GM20000 (cell line): ENCODE measurements around the gene CDH8.

Experiments used
- DNase-seq: peaks from one replicate; pipeline ENCODE4 v3.0.0; 2012; ENCODE audit warnings: low spot score
- CTCF ChIP-seq: IDR thresholded peaks from 2 replicates; pipeline ENCODE4 v1.5.1; 2012; ENCODE audit warnings: mild to moderate bottlenecking, control low read depth; ENCODE audit errors: extremely low read depth, missing control alignments

Gene CDH8

DNA sequence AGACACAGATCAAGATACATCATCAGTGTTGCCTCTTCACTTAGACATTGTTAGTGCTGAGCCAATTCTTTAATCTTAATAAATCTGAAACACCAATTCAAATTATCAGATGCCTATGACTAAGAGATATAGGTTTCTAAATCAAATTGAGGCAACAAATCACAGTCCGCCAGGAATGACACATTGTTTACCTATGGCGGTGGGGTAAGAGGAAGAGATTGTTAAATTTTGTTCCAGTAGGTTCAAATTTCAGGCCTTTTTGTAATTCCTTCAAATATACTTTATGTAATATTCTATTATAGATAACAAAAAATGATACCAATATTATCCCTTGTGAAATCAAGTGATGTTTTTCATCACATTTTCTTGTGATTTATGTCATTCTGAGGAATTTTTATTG lies 145.9 kb downstream of the CDH8 start:
- DNase-seq, result no peak
- no peak for TF ChIP-seq CTCF

DNA sequence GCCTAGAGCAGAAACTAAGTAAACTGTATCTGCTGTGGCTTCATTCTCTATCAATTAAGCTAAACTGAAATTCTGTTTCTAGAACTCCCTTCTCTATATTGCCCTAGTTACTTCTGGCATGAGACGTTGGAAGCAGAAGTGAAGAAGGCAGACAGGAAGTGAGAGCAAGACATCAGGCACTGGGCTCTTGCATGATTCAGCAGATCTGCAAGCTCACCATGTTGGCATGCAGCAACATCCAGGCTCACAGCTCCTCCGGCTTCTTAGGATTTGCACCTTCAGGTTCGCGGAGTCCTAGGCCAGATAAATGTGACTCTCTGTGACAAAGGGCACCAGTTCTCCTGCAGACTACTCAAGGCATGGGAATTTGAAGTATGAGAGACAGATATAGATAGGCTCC lies 148.3 kb downstream of the CDH8 start:
- TF ChIP-seq CTCF, result no peak
- DNase-seq, result no peak

DNA sequence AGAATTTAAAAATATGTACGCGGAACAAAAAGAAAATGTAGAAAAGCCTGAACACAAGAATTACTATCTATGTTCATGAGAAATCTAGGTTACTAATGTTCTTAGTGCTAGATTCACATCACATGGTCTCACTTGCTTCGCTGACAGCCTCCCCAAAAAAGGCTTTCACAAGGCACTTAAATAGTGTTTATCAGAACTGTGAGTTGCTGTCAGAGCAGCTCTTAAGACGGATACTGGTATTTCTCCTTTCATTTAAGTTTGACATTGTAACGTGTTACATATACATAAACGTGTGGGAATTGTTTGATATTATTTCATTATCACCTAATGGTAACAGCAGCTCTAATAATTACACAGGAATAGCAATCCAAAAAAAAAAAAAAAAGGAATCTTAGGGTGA lies 150.9 kb downstream of the CDH8 start:
- no peak for DNase-seq
- TF ChIP-seq CTCF, result no peak

DNA sequence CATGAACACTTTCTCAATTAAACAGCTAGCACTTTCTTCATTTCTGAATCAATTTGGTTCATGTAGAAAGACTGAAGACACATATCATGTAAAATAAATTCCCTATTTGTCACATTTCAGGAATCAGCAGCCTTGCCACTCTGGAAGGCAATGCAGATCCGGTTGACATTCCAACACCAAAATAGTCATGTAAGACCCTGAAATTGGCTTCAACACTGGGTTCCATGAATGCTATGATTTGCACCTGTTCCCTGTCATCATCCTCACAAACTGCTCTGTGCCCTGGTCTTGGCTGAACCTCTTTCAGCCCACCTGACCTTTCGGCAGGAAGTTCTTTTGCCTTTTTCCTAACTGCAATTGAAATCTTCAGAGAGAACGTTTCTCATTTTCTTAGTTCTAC lies 156.9 kb downstream of the CDH8 start:
- TF ChIP-seq CTCF, result no peak
- DNase-seq, result no peak

GRCh38 chr16:61877436-61877835 lies 158.8 kb downstream of the CDH8 start:
- TF ChIP-seq CTCF, result no peak
- DNase-seq, result no peak

DNA sequence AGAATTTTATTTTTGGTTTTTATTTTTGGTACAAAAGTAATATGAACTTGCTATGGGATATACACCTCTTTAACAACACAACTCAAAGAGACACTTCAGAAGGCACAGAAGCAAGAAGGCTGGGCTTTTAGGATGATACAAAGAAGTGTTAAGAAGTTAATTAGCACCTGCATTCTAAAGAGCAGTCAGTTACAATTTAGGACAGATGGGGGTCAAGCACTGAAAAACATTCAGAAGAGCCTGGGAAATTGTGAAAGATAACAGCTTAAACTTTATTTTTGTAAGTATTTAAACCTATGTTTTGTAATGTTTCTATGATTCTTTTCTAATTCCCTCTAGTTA lies 163.5 kb downstream of the CDH8 start:
- no peak for TF ChIP-seq CTCF
- DNase-seq, result no peak

DNA sequence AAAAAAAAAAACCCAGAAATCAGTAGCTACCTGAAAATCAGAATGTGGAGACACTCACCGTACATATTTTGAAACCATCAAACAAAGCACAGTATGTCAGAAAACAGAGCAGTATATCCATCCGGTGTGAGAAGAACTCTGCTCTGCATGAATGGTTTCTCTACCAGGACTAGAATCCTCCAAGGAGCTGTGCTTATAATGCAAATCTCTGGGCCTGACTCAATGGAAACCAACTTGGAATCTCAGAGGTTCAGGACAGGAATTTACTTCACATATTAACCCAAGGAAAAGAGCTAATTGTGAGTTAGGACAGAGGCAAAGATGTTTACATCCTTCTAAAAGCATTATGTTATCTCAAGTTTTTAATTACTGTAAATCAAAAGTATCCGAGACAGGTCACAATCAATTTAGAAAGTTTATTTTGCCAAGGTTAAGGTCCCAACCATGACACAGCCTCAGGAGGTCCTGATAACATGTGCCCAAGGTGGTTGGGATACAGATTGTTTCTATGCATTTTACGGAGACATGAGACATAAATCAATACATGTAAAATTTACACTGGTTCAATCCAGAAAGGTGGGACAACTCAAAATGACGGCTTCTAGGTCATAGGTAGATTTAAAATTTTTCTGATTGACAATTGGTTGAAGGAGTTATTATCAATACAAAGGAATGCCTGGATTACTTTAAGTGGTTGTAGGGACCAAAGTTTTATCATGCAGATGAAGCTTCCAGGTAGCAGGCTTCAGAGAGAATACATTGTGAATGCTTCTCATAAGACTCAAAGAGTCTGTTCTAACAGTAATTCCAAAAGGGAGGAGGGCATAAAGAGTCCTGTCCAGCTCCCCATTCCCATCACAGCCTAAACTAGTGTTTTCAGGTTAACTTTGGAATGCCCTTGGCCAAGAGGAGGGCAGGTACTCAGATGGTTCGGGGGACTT lies 164.1 kb downstream of the CDH8 start:
- no peak for DNase-seq
- TF ChIP-seq CTCF, result no peak
